Left kidney (tissue), 2 donors: ENCODE data around the gene ZCCHC3. TPM values are rescaled to one million over a fixed set of nuclear protein-coding genes. Genes with fewer than 3 reads are reported as not detected.

ENCODE experiments used
- DNase-seq: peaks from one replicate; pipeline ENCODE4 v3.0.0-alpha.2; 2013
- polyA plus RNA-seq: library from polyadenylated mRNA; unstranded; fragments of 120-200 nt; gene quantifications from one replicate; pipeline ENCODE4 v1.2.1, GENCODE V29; 2013; ENCODE audit not compliant: insufficient read length

The ZCCHC3 gene
- polyA plus RNA-seq, 1 donor, result 44.7 TPM

DNA sequence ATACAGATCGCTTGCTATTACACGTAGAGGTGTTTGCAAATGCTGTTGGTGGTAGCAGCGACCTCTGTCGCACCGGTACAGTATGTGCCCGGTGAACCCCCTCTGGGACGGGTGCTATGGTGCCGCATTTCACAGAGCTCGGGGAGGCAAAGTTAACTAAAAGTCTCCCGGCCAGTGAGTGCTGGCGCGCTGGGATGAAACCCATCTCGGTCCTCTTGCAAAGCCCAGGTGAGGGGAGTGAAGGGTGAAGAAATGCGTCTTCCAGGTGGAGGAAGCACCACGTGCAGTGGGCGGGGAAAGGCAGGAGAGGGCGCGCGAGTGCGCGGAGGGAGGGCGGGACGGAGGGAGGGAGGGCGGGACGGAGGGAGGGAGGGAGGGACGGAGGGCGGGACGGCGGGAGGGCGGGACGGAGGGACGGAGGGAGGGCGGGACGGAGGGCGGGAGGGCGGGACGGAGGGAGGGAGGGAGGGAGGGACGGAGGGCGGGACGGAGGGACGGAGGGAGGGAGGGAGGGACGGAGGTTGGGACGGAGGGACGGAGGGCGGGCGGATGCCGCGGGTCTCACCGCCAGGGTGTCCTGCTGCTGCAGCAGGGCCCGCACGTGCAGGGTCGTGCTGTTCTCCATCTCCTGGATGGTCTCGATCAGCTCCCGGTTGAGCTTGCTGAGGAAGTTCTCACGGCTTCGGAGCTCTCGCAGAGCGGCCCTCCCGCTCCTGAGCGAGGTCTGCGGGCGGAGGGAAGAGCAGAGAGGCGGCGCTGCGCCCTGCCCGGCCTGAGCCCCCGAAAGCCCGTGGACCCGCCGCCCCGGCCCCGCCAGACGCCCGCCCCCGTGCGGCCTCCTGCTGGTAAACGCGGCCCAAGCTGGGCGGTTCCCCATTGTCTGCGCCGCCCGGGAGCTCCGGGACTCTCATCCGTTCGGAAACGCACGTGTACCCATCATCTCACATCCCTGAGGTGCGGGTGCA is 18.5 kb upstream of the ZCCHC3 start:
- DNase-seq, result no peak

DNA sequence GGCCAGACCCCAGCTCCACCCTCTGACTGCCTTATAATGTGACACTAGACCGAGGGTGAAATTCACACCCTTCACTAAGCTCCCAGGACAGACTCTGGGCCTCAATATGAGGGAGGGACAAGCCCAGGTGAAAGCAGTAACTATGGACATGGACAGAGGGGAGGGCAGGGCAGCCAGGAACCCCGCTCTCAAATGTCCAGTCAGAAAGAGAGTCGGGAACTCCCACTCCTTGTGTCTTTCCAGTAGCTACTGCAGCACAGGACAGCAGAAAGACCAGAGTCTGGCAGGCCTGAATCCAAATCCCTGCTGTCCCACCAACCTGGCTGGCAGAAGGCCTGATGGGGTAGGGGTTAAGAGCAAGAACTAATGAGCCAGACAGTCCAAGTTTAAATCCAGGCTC is 13.2 kb upstream of the ZCCHC3 start:
- no peak for DNase-seq

DNA sequence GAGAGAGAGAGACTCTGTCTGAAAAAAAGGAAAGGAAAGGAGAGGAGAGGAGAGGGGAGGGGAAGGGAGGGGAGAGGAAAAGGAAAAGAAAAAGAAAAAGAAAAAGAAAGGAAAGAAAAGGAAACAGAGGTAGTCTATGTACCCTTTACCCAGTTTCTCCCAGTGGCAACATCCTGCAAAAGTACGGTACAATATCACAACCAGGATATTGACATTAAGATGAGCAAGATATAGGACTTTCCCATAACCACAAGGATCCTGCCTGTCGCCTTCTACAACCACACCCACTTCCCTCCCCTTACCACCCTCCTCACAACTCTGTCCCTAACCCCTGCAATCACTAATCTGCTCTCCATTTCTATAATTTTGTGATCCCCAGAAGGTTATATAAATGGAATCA is 10.9 kb upstream of the ZCCHC3 start:
- DNase-seq, result no peak

DNA sequence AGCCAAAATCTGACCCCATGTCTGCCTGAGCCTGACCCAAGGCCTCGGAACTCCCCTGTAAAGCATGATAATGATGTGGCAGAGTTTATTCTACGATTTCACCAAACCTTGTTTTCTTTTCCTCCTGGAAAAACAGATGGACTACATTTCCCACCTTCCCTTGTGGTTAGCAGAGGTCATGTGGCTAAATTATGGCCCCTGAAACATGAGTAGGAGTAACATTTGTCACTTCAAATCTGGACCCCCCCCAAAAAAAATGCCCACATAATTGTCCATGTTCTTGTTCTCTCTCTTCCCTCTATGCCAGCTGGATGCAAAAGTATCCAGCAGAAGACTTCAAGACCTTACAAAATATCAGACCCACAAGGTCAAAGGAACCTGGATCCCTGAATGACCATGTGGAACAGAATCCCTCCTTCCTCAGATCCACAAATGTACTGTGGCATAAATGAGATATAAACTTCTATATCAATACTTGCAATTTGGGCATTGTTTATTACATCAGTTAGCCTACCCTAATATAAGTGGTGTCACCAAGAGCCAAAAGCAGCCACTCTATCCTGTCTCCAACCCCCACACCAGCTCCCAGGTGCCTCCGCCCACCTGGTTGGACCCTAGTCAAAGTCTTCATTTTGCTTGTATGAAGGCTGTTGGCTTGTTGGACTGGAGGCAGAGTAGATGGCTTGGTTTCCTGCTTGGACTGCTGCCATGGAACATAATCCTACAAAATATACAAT is 8.2 kb upstream of the ZCCHC3 start:
- DNase-seq, result no peak

DNA sequence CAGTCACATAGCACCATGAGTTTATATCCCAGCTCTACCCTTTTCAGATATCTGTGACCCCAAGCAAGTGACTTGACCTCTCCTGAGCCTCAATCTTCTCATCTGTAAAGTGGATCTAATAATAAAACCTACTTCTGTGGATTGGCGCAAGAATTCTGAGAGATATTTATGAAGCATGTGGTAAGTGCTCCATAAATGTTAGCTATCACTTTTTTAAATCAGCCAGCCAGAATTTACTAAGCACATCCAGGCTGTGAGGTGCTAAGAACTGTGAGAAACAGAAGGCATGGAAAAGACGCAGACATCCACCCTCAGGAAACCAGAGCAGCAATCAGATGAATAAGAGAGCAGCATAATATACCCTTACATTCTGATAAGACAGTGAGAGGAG is 7.7 kb upstream of the ZCCHC3 start:
- no peak for DNase-seq

- peak; percentile 96 for DNase-seq
These were observed 7.1 kb upstream of the ZCCHC3 start, which contains the start of gene C20orf96 for GRCh38 chr20:290084-290831. Gene C20orf96, minus strand, starts transcription at chr20:290750. Its CDS starts 140 bp downstream, at chr20:290610.

DNA sequence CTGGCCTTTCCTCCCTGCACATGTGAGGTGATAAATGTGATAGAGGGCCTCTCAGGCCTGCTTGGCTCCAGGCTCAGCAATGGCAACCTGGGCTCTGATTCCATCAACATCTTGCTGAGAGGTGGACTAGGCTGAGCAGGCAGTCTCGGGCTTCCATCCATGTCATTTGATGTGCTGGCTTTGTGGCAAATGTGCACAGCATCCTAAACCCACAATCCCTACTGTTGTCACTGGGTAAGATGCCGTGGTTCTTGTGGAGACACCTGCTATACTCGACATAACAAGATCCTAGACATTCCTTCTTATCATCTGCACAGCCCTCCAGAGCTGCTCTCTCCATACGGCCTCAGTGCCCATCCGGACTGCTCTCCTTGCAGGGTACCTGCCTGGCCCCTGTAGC is 2.8 kb upstream of the ZCCHC3 start:
- no peak for DNase-seq

DNA sequence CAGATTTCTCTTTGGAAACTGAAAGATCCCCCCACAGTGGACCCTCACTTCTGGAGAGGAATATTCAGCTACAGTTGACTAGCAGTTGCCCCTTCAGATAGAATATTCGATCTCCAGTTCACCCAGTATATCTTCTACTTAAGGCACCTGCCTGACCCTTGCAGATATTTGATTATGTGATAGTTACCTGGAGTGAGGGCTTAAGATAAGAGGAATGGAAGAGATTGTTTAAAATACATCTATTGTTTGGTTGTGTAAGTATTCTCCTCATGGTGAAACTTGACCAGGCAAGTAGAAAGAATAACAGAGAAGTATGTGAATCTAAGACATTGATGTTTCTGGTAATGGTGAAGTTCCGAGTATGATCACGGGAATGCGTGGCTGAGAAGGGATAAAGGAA is 1.6 kb upstream of the ZCCHC3 start:
- no peak for DNase-seq

- DNase-seq, result no peak
These were observed 780 bp downstream of the ZCCHC3 start for GRCh38 chr20:297925-298775.

DNA sequence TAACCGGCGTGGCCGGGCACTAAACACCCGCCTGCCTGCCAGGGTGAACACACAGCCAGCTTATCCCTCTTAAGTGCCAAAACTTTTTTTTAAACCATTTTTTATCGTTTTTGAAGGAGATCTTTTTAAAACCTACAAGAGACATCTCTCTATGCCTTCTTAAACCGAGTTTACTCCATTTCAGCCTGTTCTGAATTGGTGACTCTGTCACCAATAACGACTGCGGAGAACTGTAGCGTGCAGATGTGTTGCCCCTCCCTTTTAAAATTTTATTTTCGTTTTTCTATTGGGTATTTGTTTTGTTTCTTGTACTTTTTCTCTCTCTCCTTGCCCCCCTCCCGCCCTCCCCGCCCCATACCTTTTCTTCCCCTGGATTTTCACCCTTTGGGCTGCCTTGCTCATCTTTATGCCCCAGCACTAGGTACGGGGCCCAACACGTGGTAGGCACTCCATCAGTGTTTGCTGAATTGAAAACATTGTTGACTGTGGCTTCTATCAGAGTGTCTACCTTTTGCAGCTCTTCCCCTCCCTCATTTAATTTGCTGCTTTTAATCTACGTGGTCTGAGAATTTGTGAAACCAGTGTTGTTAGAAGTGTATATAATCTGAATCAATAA is 1.5 kb downstream of the ZCCHC3 start:
- DNase-seq, result no peak

- no peak for DNase-seq
These were observed 3.1 kb downstream of the ZCCHC3 start for GRCh38 chr20:300345-300990.

DNA sequence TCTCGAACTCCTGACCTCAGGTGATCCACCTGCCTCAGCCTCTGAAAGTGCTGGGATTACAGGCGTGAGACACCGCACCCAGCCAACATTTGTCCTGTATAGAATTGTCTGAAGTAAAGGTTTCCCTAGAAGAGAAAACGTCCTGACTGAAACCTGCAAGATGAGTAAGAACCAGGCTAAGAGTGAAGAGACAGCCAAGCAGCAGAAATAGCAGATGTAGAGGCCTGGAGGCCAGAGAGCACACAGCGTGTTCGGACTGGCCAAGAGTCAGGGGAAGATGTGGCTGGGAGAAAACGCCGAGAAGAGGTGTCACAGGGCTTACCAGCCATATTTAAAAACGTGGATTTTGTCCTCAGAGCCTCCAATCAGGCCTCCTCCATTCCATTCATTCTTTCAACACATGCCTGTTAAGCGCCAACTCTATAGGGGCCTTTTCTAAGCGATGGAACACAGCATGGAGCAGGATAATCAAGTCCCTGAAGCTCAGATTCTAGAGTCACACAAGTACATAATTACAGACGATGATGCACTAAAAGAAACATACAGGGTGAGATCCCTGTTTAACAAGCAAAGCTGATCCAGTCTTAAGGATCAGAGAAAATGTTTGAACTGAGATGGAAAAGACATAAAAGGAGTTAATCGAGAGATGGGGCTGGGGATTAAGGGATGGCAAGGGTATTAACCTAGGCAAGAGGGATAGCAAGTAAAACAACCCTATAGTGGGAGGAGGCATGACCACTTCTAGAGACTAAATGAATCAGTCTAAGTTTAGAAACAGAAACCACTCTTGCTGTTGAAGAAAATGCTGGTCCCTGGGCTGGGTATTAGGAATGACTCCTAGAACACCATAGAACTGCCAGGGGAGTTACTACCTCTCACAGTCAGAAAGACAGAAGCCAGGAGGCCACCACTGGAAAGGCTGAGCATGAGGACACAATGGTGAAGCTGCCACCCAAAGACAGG is 4.8 kb downstream of the ZCCHC3 start:
- no peak for DNase-seq

- no peak for DNase-seq
These were observed 8.4 kb downstream of the ZCCHC3 start for GRCh38 chr20:305745-306144.

- no peak for DNase-seq
These were observed 11.2 kb downstream of the ZCCHC3 start for GRCh38 chr20:308427-309038.

- no peak for DNase-seq
These were observed 12.0 kb downstream of the ZCCHC3 start for GRCh38 chr20:309306-309840.

DNA sequence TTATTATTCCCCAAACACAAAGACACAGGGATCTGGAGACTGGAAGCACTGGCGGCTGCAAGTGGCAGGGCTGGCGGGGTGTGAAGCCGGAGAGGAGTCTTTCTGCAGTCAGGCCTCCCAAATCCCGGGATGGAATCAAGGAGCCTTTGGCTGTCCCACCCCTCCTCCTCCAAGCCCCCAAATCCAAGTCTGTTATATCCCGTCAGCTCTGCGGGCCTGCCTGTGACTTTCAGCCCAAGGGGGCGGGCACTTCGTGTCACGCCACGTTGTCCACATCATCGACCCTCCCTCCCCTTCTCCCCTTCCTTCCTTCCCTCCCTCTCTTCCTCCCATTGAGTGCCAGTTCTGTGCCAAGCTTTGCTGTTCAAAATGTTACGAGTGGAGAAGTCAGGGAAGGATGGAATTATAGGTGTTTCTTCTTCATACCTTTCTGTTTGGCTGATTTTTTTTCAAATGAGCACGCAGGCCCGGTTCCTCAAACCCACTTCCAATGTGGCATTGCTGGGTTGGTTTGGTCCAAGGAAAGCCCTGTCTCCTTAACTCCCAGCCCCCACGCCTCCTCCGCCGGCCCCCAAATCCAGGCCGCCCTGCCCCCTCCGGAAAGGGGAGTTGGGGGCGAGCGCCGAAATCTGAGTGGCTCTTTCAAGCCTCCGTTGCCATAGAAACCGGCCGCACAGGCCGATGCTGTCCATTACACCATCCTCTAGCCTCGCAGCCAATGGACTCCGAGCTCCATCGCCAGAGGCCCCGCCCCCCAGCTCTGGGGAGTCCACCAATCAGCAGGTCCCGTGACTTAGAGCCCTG is 12.7 kb downstream of the ZCCHC3 start:
- peak; percentile 100 for DNase-seq

DNA sequence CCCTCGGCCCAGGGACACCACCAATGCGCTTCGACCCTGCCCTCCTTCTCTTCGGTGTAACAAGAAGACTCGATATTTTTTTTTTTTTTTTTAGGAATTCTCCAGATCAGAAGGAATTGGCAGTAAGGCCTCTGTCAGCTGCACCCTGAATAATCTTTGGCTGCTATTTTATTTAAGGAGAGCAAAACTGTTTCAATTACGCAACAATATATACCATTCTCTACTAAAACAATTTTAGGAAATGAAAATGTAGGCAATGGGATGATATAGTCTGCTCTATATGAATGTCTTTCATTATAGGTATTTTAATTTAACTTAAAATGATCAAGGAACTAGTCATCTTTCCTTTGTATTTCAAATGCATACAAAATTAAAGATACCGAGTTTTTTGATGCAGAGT is 13.3 kb downstream of the ZCCHC3 start:
- no peak for DNase-seq

- DNase-seq, result no peak
These were observed 14.2 kb downstream of the ZCCHC3 start for GRCh38 chr20:311609-312008.
